Spleen (tissue), 7 donors: ENCODE data around the gene TPST2.

ENCODE experiments used
- POLR2A ChIP-seq, 3 donors: fragments of 450-650 bp; IDR thresholded peaks; one replicate each; pipeline ENCODE4 v1.5.1; 2017; ENCODE audit warnings: antibody characterized with exemption in 3 of 3, mild to moderate bottlenecking in 1 of 3
- POLR2AphosphoS5 ChIP-seq, 3 donors: sonication (generic); formaldehyde crosslinking; IDR thresholded peaks; one replicate each; pipeline ENCODE4 v1.5.1; 2017; ENCODE audit warnings: antibody characterized with exemption in 3 of 3
- TF ChIP-seq, protein P1 (sequence below), 11 experiments: fragments of 200-600 bp in 7 of 11; fragments of 450-650 bp in 4 of 11; sonication (generic) in 4 of 11; IDR thresholded peaks in 8 of 11; conservative IDR thresholded peaks in 3 of 11; 1 replicate in 7 of 11; 2 replicates in 4 of 11; pipeline versions ENCODE4 v1.4.0 to v1.8.0; 2016 to 2021; ENCODE audit warnings: antibody characterized with exemption in 11 of 11, inconsistent platforms in 4 of 11, mild to moderate bottlenecking in 1 of 11
- donor health status: DM: no; HTN: no; CAD: no; lungs with moderate emphysema.
- donor health status: DM: no; HTN: no; CAD: no.
- donor health status: DM: no; HTN: no; CAD: no.

DNA sequence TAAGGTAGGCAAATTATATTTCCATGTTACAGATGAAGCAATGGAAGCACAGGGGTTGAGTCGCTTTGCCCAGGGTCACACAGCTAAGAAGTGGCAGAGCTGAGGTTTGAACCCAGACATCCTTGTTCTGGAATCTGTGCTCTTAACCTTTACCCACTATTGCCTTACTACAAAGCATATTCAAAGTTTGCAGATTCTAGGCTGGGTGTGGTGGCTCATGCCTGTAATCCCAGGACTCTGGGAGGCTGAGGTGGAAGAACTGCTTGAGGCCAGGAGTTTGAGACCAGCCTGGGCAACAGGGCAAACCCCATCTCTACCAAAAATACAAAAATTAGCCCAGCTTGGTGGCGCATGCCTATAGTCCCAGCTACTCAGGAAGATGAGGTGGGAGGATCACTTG is 49.8 kb downstream of the TPST2 start:
- TF ChIP-seq, protein P1, sequence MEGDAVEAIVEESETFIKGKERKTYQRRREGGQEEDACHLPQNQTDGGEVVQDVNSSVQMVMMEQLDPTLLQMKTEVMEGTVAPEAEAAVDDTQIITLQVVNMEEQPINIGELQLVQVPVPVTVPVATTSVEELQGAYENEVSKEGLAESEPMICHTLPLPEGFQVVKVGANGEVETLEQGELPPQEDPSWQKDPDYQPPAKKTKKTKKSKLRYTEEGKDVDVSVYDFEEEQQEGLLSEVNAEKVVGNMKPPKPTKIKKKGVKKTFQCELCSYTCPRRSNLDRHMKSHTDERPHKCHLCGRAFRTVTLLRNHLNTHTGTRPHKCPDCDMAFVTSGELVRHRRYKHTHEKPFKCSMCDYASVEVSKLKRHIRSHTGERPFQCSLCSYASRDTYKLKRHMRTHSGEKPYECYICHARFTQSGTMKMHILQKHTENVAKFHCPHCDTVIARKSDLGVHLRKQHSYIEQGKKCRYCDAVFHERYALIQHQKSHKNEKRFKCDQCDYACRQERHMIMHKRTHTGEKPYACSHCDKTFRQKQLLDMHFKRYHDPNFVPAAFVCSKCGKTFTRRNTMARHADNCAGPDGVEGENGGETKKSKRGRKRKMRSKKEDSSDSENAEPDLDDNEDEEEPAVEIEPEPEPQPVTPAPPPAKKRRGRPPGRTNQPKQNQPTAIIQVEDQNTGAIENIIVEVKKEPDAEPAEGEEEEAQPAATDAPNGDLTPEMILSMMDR (IDR thresholded peaks at IDR 0.05 in 8 of 11, conservative IDR thresholded peaks at IDR 0.05 in 3 of 11) = no peak
- no peak for TF ChIP-seq POLR2AphosphoS5 (IDR thresholded peaks at IDR 0.05)
- TF ChIP-seq POLR2A (IDR thresholded peaks at IDR 0.05) = no peak
